ENCODE results near the gene ATG7.

Gene ATG7

DNA sequence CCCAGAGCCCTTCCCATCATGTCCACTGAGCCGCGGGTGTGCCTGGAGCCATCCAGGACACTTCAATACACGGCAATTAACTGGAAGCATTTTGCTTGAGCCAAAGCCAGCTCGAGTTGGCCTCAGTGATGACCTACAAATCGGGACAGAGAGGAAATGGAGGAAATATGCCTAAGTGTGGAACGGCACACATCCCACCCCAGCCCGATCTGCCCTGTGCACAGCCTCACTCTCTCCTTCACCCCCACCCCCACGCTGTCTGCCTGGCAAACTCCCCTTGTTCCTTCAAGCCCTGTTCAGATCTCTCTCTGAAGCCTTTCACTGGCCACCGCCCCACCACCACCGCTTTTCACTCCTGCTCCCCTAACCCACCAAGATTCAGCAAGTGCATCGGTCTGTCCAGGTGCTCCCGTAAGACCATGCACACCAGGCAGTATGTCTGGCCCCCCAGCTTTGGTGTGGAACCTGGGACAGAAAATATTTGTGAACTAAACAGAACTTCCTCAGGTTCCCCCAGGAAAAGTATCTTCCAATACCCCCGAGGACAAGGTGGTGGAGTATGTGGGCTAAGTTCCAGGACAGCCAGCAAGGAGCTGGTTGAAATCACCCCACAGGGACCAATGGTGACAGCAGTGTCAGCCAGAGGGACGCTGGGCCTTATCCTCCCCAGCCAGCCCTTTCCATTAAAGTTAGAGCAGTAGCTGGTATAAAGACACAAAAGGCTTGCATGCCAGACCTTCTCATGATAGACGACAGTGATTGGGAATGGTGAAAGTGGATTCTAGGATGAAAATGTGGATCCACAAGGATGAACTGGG lies 287.8 kb downstream of the ATG7 start:
- DNase-seq (ENCODE audit: low read depth) = no peak
- TF ChIP-seq, protein P1, sequence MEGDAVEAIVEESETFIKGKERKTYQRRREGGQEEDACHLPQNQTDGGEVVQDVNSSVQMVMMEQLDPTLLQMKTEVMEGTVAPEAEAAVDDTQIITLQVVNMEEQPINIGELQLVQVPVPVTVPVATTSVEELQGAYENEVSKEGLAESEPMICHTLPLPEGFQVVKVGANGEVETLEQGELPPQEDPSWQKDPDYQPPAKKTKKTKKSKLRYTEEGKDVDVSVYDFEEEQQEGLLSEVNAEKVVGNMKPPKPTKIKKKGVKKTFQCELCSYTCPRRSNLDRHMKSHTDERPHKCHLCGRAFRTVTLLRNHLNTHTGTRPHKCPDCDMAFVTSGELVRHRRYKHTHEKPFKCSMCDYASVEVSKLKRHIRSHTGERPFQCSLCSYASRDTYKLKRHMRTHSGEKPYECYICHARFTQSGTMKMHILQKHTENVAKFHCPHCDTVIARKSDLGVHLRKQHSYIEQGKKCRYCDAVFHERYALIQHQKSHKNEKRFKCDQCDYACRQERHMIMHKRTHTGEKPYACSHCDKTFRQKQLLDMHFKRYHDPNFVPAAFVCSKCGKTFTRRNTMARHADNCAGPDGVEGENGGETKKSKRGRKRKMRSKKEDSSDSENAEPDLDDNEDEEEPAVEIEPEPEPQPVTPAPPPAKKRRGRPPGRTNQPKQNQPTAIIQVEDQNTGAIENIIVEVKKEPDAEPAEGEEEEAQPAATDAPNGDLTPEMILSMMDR (conservative IDR thresholded peaks at IDR 0.05; ENCODE audit: low read depth, low read length) = no peak
- H3K4me3 ChIP-seq (ENCODE audit: low read length) = no peak overlapping the region

DNA sequence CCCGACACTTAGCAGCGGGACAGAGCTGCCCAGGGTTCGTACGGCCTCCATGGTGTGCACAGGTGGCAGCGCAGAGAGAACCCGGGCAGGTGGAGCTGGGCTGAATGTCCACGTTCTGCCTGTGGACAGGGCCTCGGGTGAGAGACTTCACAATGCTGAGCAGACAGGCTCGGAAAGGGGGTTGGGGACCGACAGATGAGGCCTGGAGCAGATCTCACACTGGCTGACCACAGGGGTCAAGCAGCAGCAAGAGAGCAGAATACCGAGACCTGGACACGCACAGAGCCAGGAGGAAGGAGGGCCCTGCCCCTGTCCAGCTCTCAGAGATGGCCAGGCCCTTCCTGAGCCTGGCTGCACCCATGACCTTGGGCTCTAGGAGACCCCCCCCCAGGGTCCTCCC lies 288.5 kb downstream of the ATG7 start:
- no peak overlapping the region for H3K4me3 ChIP-seq (ENCODE audit: low read length)
- no peak for DNase-seq (ENCODE audit: low read depth)
- TF ChIP-seq, protein P1 (conservative IDR thresholded peaks at IDR 0.05; ENCODE audit: low read depth, low read length) = no peak

DNA sequence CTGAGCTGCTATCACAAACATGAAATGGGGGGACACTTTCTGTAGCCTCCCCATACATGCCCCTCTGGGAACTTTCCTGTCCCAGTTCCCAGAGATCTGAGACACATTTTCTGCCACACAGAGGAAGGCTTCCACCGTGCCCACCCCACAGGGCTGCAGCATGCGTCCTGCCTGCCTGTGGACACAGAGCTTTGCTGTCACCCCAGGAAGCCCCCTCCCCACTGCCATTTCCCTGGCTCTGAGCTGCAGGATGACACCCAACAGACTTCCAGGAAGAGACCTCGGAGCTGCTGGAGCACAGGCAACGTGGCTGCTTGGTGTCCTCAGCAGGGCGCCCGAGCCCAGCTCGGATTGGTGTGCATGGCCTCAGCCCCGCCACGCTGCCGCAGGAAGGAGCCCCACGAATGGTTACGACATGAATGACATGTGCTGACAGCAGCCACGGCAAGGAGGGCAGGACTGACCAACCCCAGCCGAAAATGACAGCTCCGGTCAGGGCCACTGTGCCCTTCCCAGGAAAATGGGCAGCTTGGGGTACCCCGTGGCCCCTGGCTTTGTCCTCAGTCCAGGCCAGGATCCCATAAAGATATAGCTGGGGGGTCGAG lies 290.2 kb downstream of the ATG7 start:
- no peak for DNase-seq (ENCODE audit: low read depth)
- no peak overlapping the region for H3K4me3 ChIP-seq (ENCODE audit: low read length)
- TF ChIP-seq, protein P1 (conservative IDR thresholded peaks at IDR 0.05; ENCODE audit: low read depth, low read length) = no peak

DNA sequence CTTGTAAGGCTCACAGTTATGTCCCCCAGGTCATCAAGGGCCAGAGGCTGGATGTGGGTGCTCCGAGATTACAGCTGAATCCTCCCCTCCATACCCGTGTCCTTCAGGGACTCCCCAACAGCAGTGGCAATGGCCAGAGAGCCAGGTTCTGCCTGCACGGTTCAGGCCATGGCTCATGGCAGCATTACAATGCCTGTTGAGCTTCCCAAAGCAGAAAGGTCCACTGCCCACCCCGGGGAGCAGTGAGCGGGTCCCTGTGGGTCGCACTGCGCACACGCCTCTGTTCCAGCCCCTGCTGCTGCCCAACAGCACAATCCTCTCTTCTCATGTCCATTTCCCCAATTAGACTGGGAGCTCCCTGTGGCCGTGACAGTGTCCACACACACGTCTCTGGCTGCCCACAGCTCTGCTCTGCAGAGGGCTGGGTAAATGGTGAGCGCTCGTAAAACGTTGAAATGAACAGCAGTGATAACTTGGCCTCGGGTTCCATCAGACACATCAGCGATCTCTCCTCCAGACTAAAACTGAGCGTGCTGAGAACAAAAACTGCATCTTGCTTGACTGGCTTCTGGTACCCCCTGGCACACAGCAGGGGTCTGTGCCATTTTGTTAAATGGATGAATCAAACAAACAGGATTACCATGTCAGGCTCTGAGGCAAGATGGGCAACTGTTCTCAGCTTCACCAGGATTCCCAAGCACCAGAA lies 291.1 kb downstream of the ATG7 start:
- H3K4me3 ChIP-seq (ENCODE audit: low read length) = no peak overlapping the region
- TF ChIP-seq, protein P1 (conservative IDR thresholded peaks at IDR 0.05; ENCODE audit: low read depth, low read length) = no peak

DNA sequence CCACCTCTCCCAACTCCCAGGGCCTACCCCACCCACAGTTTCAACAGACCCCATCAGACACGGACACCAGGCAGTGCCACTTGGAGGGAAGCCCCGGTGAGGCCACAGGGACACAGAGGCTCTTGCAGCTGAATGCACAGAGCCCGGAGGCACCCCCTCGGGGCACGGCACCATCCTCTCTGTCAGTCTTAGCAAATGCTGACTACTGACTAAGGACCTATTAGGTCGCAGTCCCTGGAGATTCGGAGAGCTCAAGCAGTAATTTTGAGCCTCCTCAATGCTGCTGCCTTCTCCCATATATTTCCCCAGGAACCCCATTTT lies 291.6 kb downstream of the ATG7 start:
- no peak for DNase-seq (ENCODE audit: low read depth)
- no peak overlapping the region for H3K4me3 ChIP-seq (ENCODE audit: low read length)
- TF ChIP-seq, protein P1 (conservative IDR thresholded peaks at IDR 0.05; ENCODE audit: low read depth, low read length) = no peak

More for the DNA sequence above, 291.1 kb downstream of the ATG7 start:
- no peak for DNase-seq (ENCODE audit: low read depth)

DNA sequence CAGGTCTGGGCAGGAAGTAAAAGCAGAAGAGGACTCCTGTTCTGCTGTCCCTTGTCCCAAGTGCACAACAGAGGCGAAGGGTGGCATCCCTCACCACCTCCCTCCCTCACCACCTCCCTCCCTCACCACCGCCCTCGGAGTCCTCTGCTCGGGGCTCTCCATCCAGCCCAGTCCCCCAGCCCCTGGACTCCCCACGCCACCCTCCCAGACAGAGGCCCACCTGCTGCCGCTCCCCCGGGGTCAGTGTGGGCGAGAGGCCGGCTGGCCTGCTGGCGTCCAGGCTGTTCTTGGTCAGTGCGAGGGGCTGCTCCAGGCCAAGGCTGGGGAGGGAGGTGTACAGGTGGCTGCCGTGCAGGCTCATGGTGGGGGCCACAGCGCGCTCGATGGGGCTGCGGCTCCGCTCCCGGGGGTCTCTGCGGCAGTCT lies 292.4 kb downstream of the ATG7 start:
- no peak for DNase-seq (ENCODE audit: low read depth)
- TF ChIP-seq, protein P1 (conservative IDR thresholded peaks at IDR 0.05; ENCODE audit: low read depth, low read length) = no peak
- no peak overlapping the region for H3K4me3 ChIP-seq (ENCODE audit: low read length)
